Bronchial epithelial cell (primary cell): ENCODE data around the gene TAF4. TPM values are rescaled to one million over a fixed set of nuclear protein-coding genes. Genes with fewer than 3 reads are reported as not detected.

Experiments used
- DNase-seq: peaks from one replicate; pipeline ENCODE4 v3.0.0-alpha.2; 2010; ENCODE audit warnings: low read depth
- FAIRE-seq: peaks from 2 replicates; lab custom pipeline; 2011; peaks lifted over from hg19 to GRCh38; lab: Jason Lieb, UNC
- H3K27me3 ChIP-seq: 2 replicates; pipeline ENCODE4 v1.5.1; 2011; ENCODE audit warnings: low read length; ENCODE audit not compliant: control insufficient read depth, insufficient read depth
- H3K36me3 ChIP-seq: 2 replicates; pipeline ENCODE4 v1.5.1; 2011; ENCODE audit warnings: low read length; ENCODE audit not compliant: control insufficient read depth, insufficient read depth
- H3K4me3 ChIP-seq: 2 replicates; pipeline ENCODE4 v1.5.1; 2011; ENCODE audit warnings: mild to moderate bottlenecking, low read depth, low read length, control low read depth
- total RNA-seq: library from RNA; depleted of rRNA; stranded (reverse); fragments of >200 nt; gene quantifications from 2 replicates; pipeline ENCODE4 v1.2.1, GENCODE V29; 2014
- TF ChIP-seq, protein P1 (sequence below): IDR thresholded peaks from 2 replicates; pipeline ENCODE4 v1.5.1; 2011; ENCODE audit warnings: mild to moderate bottlenecking, moderate library complexity, low read length, control low read depth, inconsistent platforms; ENCODE audit not compliant: insufficient read depth, severe bottlenecking

Gene TAF4
- total RNA-seq, 1 donor from 2014 or later = 3.2 TPM

DNA sequence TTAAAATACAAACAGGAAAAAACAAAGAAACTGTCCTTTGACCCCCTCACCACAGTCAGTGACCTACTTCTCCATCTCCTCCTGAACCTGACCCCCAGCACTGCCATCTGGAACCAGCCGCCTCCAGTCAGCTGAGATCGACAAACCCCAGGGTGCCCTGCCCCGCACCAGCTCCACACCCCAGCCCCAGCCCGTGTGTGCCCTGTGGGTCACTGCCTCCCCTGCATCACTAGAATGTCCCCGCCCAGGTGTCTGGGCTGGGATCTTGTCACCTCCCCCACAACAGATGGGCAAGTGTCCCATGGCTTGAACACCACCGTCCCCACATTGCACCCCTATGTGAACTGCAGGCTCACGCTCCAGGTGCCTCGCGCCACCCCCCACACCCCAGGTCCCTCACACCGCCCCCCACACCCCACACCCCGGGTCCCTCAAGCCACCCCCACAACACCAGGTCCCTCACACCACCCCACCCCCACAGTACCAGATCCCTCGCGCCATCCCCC is 13.3 kb downstream of the TAF4 start:
- H3K27me3 ChIP-seq = no peaks in the 10 kb centered on the region
- FAIRE-seq = no peak
- no peak overlapping the region for H3K4me3 ChIP-seq
- TF ChIP-seq, protein P1, sequence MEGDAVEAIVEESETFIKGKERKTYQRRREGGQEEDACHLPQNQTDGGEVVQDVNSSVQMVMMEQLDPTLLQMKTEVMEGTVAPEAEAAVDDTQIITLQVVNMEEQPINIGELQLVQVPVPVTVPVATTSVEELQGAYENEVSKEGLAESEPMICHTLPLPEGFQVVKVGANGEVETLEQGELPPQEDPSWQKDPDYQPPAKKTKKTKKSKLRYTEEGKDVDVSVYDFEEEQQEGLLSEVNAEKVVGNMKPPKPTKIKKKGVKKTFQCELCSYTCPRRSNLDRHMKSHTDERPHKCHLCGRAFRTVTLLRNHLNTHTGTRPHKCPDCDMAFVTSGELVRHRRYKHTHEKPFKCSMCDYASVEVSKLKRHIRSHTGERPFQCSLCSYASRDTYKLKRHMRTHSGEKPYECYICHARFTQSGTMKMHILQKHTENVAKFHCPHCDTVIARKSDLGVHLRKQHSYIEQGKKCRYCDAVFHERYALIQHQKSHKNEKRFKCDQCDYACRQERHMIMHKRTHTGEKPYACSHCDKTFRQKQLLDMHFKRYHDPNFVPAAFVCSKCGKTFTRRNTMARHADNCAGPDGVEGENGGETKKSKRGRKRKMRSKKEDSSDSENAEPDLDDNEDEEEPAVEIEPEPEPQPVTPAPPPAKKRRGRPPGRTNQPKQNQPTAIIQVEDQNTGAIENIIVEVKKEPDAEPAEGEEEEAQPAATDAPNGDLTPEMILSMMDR = no peak
- peaks cover 2% of the 10 kb centered on the region for H3K36me3 ChIP-seq
- no peak for DNase-seq

DNA sequence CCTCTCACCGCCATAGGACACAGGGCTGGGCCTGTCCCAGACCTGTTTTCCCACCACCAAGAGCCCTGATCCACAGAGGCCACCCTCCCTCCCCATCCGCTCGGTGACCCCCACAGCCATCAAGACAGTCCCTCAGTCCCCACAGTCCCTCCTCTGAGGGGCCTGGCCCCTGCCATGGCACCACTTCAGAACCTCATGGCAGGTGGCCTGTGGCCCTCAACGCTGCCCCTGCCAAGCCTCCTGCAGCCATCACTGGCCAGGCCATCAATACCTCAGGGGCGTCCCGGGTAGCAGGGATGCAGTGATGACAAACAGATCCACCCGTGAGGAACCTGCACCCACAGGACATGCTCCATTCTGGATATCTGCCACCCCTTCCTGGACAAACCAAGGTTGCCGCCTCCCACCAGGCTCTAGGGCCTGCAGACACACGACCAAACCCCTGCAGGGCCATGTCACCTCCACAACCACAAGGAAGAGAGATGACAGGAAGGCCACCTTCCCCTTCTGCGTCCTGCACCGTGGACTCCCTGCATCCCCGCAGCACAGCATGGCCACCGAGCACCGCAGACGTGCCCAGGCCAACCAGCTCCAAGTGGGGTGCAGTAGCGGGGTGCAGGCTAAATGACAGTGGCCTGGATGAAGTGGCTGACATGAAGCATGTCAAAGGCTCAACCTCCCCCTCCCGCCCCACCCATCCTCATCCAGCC is 14.0 kb downstream of the TAF4 start:
- Histone ChIP-seq H3K27me3 (no peaks in the 10 kb centered on the region), H3K4me3 (no peak overlapping the region), H3K36me3 (peaks cover 2% of the 10 kb centered on the region)
- FAIRE-seq (no peak), DNase-seq (no peak)
- TF ChIP-seq, protein P1 = no peak

DNA sequence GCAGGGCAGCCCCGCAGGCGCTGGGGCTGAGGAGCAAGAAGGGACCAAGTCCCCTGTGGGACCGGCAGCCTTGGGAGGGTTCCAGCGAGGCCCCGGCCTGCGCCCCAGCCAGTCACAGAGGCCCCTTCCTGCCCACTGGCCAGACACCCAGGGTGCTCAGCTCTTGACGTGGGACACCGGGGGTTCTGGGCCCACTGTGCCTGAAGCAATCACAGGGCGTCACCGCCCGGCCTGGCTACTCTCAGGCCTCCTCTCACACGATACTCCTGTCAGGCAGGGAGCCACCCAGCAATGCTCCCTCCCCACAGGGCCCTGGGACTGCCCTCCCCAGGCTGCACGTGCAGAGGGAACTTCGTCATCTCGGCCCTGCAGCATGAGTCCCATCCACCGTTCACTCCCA is 14.5 kb downstream of the TAF4 start:
- Histone ChIP-seq H3K27me3 (no peaks in the 10 kb centered on the region), H3K4me3 (no peak overlapping the region), H3K36me3 (no peaks in the 10 kb centered on the region)
- FAIRE-seq (no peak), DNase-seq (no peak)
- TF ChIP-seq, protein P1 = no peak

DNA sequence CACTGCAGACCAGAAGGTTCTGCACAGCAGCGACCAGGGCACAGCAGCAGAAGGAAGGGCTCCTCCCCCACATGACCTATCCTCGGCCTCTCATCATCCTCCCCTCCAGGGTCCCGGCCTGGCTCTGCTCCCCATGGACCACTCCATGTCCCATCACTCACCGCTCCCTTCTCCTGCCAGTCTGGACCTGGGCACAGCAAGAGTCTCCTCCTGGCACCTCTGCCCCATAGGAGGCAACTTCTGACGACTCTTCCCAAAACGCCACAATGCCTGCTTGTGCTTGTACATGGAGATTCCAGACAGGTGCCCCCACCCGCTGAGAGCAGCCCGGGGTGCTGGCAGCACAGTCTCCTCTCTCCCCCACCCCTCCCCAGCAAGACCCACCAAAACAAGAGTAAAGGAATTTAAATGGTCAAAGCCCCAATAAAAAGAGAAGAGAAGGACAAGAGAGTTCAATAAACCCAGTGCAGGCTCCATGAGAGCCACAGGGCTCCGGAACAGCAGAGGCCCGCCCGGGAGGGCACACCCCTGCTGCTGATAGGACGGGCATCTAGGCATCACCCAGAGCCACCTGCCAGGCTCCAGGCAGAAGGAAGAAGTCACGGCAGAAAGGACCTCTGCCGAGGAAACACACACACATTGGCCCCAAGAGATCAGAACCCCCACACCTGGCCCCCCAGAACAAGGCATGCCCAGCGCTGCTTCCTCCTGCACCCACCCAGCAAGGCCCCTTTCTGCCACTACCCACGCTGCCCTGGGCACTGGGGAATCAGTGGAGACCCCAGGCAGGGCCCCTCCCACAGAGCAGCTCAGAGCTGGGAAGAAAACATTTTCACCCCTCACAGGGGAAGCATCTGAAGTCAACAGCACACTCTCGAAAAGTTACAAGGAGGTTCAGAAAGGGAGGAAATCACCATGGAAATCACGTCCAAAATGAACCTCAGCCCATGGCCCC is 15.2 kb downstream of the TAF4 start:
- Histone ChIP-seq H3K36me3 (no peaks in the 10 kb centered on the region), H3K4me3 (no peak overlapping the region), H3K27me3 (no peaks in the 10 kb centered on the region)
- TF ChIP-seq, protein P1 = no peak
- DNase-seq (no peak), FAIRE-seq (no peak)

DNA sequence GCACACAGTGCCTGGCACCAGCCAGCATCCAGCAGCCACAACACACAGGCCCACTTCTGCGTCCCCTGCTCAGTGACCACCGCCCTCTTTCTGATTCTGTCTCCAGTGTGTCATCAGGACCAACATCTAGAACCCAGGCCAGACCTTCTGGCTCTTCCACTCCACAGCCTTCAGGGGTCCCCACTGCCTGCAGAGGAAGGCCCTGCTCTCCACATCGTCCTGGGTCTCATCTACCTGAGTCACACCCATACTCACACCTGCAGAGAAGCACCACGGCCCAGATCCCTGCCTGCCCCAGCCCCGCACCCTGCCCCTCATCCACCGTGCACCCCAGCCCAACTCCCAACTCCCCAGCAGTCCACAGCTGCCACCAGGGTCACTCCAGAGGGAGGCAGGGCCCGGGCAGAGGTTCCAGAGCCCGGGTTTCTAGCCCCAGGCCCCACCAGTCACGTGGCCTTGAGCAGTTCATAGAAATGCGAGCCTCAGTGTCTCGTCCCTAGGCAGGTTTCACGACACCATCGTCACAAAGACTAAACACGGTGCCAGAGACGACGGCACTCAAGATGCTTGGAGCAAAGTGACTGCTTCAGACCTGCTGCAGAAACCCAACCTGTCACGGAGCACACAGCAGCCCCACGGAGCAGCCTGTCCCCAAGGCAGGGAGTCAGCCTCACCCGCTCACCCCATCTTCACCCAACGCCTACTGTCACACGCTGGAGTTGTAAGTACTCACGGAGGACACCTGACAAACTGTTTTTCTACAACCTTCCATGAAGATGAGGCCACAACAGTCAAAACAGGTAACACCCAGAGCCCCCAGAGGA is 16.1 kb downstream of the TAF4 start:
- no peak overlapping the region for H3K4me3 ChIP-seq
- no peaks in the 10 kb centered on the region for H3K36me3 ChIP-seq
- FAIRE-seq (no peak), DNase-seq (no peak)
- TF ChIP-seq, protein P1 = no peak
- H3K27me3 ChIP-seq = no peaks in the 10 kb centered on the region
